H9 (cell line): ENCODE measurements around the gene TRIM9. TPM values are rescaled to one million over a fixed set of nuclear protein-coding genes. Genes with fewer than 3 reads are reported as not detected.

Experiments
- DNase-seq: peaks from one replicate; pipeline ENCODE4 v3.0.0-alpha.2; 2017
- H2AFZ ChIP-seq: one replicate; pipeline ENCODE4 v1.6.1; 2013; ENCODE audit warnings: mild to moderate bottlenecking, low read length, control low read depth, moderate library complexity
- H2AK5ac ChIP-seq: 2 replicates; pipeline ENCODE4 v1.6.1; 2013; ENCODE audit warnings: low read length, control low read depth, mixed read lengths; ENCODE audit not compliant: insufficient read length
- H2BK120ac ChIP-seq: one replicate; pipeline ENCODE4 v1.6.1; 2013; ENCODE audit warnings: low read depth, mild to moderate bottlenecking, low read length, control low read depth, inconsistent platforms; ENCODE audit not compliant: poor library complexity, severe bottlenecking
- H2BK12ac ChIP-seq: 2 replicates; pipeline ENCODE4 v1.6.1; 2013; ENCODE audit warnings: low read length, control low read depth, mixed read lengths, low read depth; ENCODE audit not compliant: insufficient read length
- H2BK15ac ChIP-seq: 2 replicates; pipeline ENCODE4 v1.6.1; 2013; ENCODE audit warnings: low read depth, low read length, control low read depth
- H2BK20ac ChIP-seq: one replicate; pipeline ENCODE4 v1.6.1; 2013; ENCODE audit warnings: low read depth, mild to moderate bottlenecking, low read length, control low read depth, inconsistent platforms; ENCODE audit not compliant: poor library complexity, severe bottlenecking
- H2BK5ac ChIP-seq: 2 replicates; pipeline ENCODE4 v1.6.1; 2013; ENCODE audit warnings: low read length, control low read depth, mixed read lengths; ENCODE audit not compliant: insufficient read length
- H3K14ac ChIP-seq: 2 replicates; pipeline ENCODE4 v1.6.1; 2013; ENCODE audit warnings: low read length, control low read depth; ENCODE audit not compliant: insufficient read depth
- H3K18ac ChIP-seq: 2 replicates; pipeline ENCODE4 v1.6.1; 2013; ENCODE audit warnings: low read depth, mild to moderate bottlenecking, mixed read lengths, low read length, control low read depth; ENCODE audit not compliant: insufficient read length
- H3K23ac ChIP-seq: 2 replicates; pipeline ENCODE4 v1.6.1; 2013; ENCODE audit warnings: low read length, control low read depth, mixed read lengths, low read depth; ENCODE audit not compliant: insufficient read length
- H3K23me2 ChIP-seq: 2 replicates; pipeline ENCODE4 v1.6.1; 2013; ENCODE audit warnings: low read depth, mild to moderate bottlenecking, mixed read lengths, low read length, control low read depth; ENCODE audit not compliant: insufficient read length, poor library complexity, severe bottlenecking
- H3K27ac ChIP-seq: 2 replicates; pipeline ENCODE4 v1.5.1; 2013; ENCODE audit warnings: low read length, control low read depth, mixed read lengths, low read depth; ENCODE audit not compliant: insufficient read length
- H3K27me3 ChIP-seq: 2 replicates; pipeline ENCODE4 v1.6.1; 2013; ENCODE audit warnings: low read length, control low read depth, inconsistent platforms; ENCODE audit not compliant: insufficient read depth
- H3K4ac ChIP-seq: 2 replicates; pipeline ENCODE4 v1.6.1; 2013; ENCODE audit warnings: low read depth, mild to moderate bottlenecking, control low read depth, inconsistent platforms, low read length, moderate library complexity
- H3K4me1 ChIP-seq: 2 replicates; pipeline ENCODE4 v1.6.1; 2013; ENCODE audit warnings: low read length, control low read depth, inconsistent platforms; ENCODE audit not compliant: insufficient read depth
- H3K4me2 ChIP-seq: 2 replicates; pipeline ENCODE4 v1.6.1; 2013; ENCODE audit warnings: low read length, control low read depth, mixed read lengths; ENCODE audit not compliant: insufficient read length, insufficient read depth
- H3K56ac ChIP-seq: 2 replicates; pipeline ENCODE4 v1.6.1; 2013; ENCODE audit warnings: low read depth, mild to moderate bottlenecking, mixed read lengths, low read length, control low read depth; ENCODE audit not compliant: insufficient read length
- H3K79me1 ChIP-seq: 2 replicates; pipeline ENCODE4 v1.6.1; 2013; ENCODE audit warnings: low read depth, mild to moderate bottlenecking, moderate library complexity, low read length, control low read depth, inconsistent platforms; ENCODE audit not compliant: insufficient read depth, poor library complexity, severe bottlenecking
- H3K79me2 ChIP-seq: 2 replicates; pipeline ENCODE4 v1.6.1; 2013; ENCODE audit warnings: low read length, control low read depth, inconsistent platforms; ENCODE audit not compliant: insufficient read depth
- H3K9ac ChIP-seq: 2 replicates; pipeline ENCODE4 v1.6.1; 2013; ENCODE audit warnings: low read length, control low read depth, mixed read lengths; ENCODE audit not compliant: insufficient read length; ENCODE audit errors: extremely low read depth
- H3K9me3 ChIP-seq: one replicate; pipeline ENCODE4 v1.6.1; 2013; ENCODE audit warnings: low read depth, low read length, inconsistent platforms; ENCODE audit not compliant: control insufficient read depth
- H3T11ph ChIP-seq: one replicate; pipeline ENCODE4 v1.6.1; 2013; ENCODE audit warnings: mild to moderate bottlenecking, low read length, control low read depth, inconsistent platforms
- H4K20me1 ChIP-seq: one replicate; pipeline ENCODE4 v1.6.1; 2013; ENCODE audit not compliant: control insufficient read depth, insufficient read length, insufficient read depth
- H4K5ac ChIP-seq: 2 replicates; pipeline ENCODE4 v1.6.1; 2013; ENCODE audit warnings: low read depth, mild to moderate bottlenecking, mixed read lengths, low read length, control low read depth; ENCODE audit not compliant: insufficient read length
- H4K8ac ChIP-seq: replicated peaks from 2 replicates; pipeline ENCODE4 v1.6.1; 2013; ENCODE audit warnings: low read length, control low read depth, mixed read lengths, low read depth; ENCODE audit not compliant: insufficient read length
- H4K91ac ChIP-seq: 2 replicates; pipeline ENCODE4 v1.6.1; 2013; ENCODE audit warnings: low read depth, mild to moderate bottlenecking, moderate library complexity, mixed read lengths, low read length, control low read depth; ENCODE audit not compliant: insufficient read length
- H3K27ac Mint-ChIP-seq, 3 experiments: 2 replicates in 2 of 3; 3 replicates in 1 of 3; pipeline ENCODE4 v1.8.0; 2020 to 2021; ENCODE audit warnings: mixed read lengths in 3 of 3, mild to moderate bottlenecking in 1 of 3, moderate library complexity in 1 of 3
- H3K27me3 Mint-ChIP-seq: 2 replicates; pipeline ENCODE4 v1.8.0; 2021; ENCODE audit warnings: low read depth, mild to moderate bottlenecking, moderate library complexity, mixed read lengths
- H3K36me3 Mint-ChIP-seq, 3 experiments: 2 replicates in 2 of 3; 3 replicates in 1 of 3; pipeline ENCODE4 v1.8.0; 2020 to 2021; ENCODE audit warnings: low read depth in 3 of 3, mixed read lengths in 3 of 3; ENCODE audit not compliant: insufficient read depth in 1 of 3
- H3K4me1 Mint-ChIP-seq, 2 experiments: 2 replicates each; pipeline ENCODE4 v1.8.0; 2020; ENCODE audit warnings: mixed read lengths in 2 of 2
- H3K4me3 Mint-ChIP-seq, 2 experiments: 2 replicates in 1 of 2; 3 replicates in 1 of 2; pipeline ENCODE4 v1.8.0; 2020 to 2021; ENCODE audit warnings: mild to moderate bottlenecking in 2 of 2, mixed read lengths in 2 of 2, moderate library complexity in 1 of 2
- H3K9me3 Mint-ChIP-seq, 2 experiments: 2 replicates in 1 of 2; 3 replicates in 1 of 2; pipeline ENCODE4 v1.8.0; 2020; ENCODE audit warnings: mild to moderate bottlenecking in 2 of 2, mixed read lengths in 2 of 2, moderate library complexity in 1 of 2
- WGBS: extraction: QIAGEN DNeasy Blood & Tissue Kit; methylation state at CpG from one replicate; pipeline ENCODE4 v1.1.7; 2013; ENCODE audit warnings: missing lambda C conversion rate, low lambda C conversion rate, mixed read lengths; ENCODE audit not compliant: insufficient read length; ENCODE audit errors: extremely low coverage; 5-methylcytosine and 5-hydroxymethylcytosine counted together
- total RNA-seq: library from RNA; stranded (reverse); gene quantifications from 2 replicates; pipeline ENCODE4 v1.2.1, GENCODE V29; 2021
- TF ChIP-seq, protein P1 (sequence below): fragments of 200-600 bp; sonication (generic); conservative IDR thresholded peaks from 3 replicates; pipeline ENCODE4 v1.8.0; 2021; ENCODE audit warnings: antibody characterized with exemption, mild to moderate bottlenecking

TRIM9 gene
- total RNA-seq, 1 experiment from 2014 or later: 0.98 TPM

GRCh38 chr14:51074701-51075385 lies 20.1 kb downstream of the TRIM9 start:
- no peaks in the 10 kb centered on the region for H4K20me1 ChIP-seq
- H2AK5ac ChIP-seq: no peak overlapping the region
- H3K18ac ChIP-seq: no peak overlapping the region
- no peaks in the 10 kb centered on the region for H3K27me3 ChIP-seq
- Mint-ChIP-seq H3K36me3 (0 out of 7 replicates have a peak, but pooled peaks cover 0 to 2% (median 0%) of the 10 kb centered on the region in 3 experiments), H3K4me3 (no peak overlapping the region), H3K9me3 (no peaks in the 10 kb centered on the region; a peak in 1 of 5 replicates), H3K4me1 (peaks cover 0 to 2% of the 10 kb centered on the region in 2 experiments; a peak in 2 of 4 replicates), H3K27ac (no peak overlapping the region), H3K27me3 (no peaks in the 10 kb centered on the region)
- no peaks in the 10 kb centered on the region for H3K4me1 ChIP-seq
- no peak overlapping the region for H3T11ph ChIP-seq
- no peaks in the 10 kb centered on the region for H3K79me1 ChIP-seq
- no peak overlapping the region for H3K56ac ChIP-seq
- no peak overlapping the region for H2BK120ac ChIP-seq
- no peak overlapping the region for H2AFZ ChIP-seq
- H4K91ac ChIP-seq: no peak overlapping the region
- H2BK15ac ChIP-seq: no peak overlapping the region
- H3K23ac ChIP-seq: no peak overlapping the region
- TF ChIP-seq, protein P1, sequence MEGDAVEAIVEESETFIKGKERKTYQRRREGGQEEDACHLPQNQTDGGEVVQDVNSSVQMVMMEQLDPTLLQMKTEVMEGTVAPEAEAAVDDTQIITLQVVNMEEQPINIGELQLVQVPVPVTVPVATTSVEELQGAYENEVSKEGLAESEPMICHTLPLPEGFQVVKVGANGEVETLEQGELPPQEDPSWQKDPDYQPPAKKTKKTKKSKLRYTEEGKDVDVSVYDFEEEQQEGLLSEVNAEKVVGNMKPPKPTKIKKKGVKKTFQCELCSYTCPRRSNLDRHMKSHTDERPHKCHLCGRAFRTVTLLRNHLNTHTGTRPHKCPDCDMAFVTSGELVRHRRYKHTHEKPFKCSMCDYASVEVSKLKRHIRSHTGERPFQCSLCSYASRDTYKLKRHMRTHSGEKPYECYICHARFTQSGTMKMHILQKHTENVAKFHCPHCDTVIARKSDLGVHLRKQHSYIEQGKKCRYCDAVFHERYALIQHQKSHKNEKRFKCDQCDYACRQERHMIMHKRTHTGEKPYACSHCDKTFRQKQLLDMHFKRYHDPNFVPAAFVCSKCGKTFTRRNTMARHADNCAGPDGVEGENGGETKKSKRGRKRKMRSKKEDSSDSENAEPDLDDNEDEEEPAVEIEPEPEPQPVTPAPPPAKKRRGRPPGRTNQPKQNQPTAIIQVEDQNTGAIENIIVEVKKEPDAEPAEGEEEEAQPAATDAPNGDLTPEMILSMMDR: no peak
- no peak overlapping the region for H3K4me2 ChIP-seq
- no peak overlapping the region for H4K5ac ChIP-seq
- H3K9me3 ChIP-seq: no peaks in the 10 kb centered on the region
- no peak overlapping the region for H2BK20ac ChIP-seq
- H2BK12ac ChIP-seq: no peak overlapping the region
- H3K79me2 ChIP-seq: no peaks in the 10 kb centered on the region
- no peak overlapping the region for H3K27ac ChIP-seq
- H3K23me2 ChIP-seq: no peaks in the 10 kb centered on the region
- no peak overlapping the region for H3K4ac ChIP-seq
- no peak overlapping the region for H4K8ac ChIP-seq
- no peak for DNase-seq
- no CpG with 5 or more reads among the region's 8 CpGs for WGBS
- no peak overlapping the region for H3K14ac ChIP-seq
- H2BK5ac ChIP-seq: no peak overlapping the region
- no peak overlapping the region for H3K9ac ChIP-seq
